SK-N-SH treated with all-trans-retinoic acid at 6 μM for 48 hours (cell line): ENCODE data around the gene SGPP1.

Source experiments
- ATAC-seq: fragments of 200-7000 bp; cut with Tn5 transposase; 3 replicates; pipeline ENCODE4 v1.9.1; 2020; ENCODE audit warnings: mild to moderate bottlenecking, moderate library complexity
- ARNTL ChIP-seq: fragments of 450-650 bp; formaldehyde crosslinking; IDR thresholded peaks from 2 replicates; pipeline ENCODE4 v1.5.0; 2020; ENCODE audit warnings: low read depth, mild to moderate bottlenecking, moderate library complexity, borderline replicate concordance
- BACH2 ChIP-seq: fragments of 250-450 bp; sonication (Bioruptor Pico); IDR thresholded peaks from 2 replicates; pipeline ENCODE4 v1.9.0; 2021; ENCODE audit warnings: mild to moderate bottlenecking, borderline replicate concordance
- ESRRG ChIP-seq: fragments of 250-450 bp; sonication (Bioruptor Pico); IDR thresholded peaks from 2 replicates; pipeline ENCODE4 v1.6.1; 2021; ENCODE audit warnings: mild to moderate bottlenecking
- OSR1 ChIP-seq: fragments of 250-450 bp; sonication (Bioruptor Pico); IDR thresholded peaks from 2 replicates; pipeline ENCODE4 v1.8.0; 2022; ENCODE audit warnings: moderate library complexity, mild to moderate bottlenecking, inconsistent platforms
- PPARA ChIP-seq: fragments of 250-450 bp; sonication (Bioruptor Pico); IDR thresholded peaks from 2 replicates; pipeline ENCODE4 v1.5.0; 2020; ENCODE audit warnings: mild to moderate bottlenecking, borderline replicate concordance
- RARB ChIP-seq: fragments of 250-450 bp; sonication (Bioruptor Pico); IDR thresholded peaks from 2 replicates; pipeline ENCODE4 v1.8.0; 2021; ENCODE audit warnings: mild to moderate bottlenecking, moderate library complexity
- TCF4 ChIP-seq: fragments of 250-450 bp; sonication (Bioruptor Pico); IDR thresholded peaks from 2 replicates; pipeline ENCODE4 v1.8.0; 2021; ENCODE audit warnings: mild to moderate bottlenecking, moderate library complexity, borderline replicate concordance
- TOX ChIP-seq: fragments of 250-450 bp; sonication (Bioruptor Pico); IDR thresholded peaks from 2 replicates; pipeline ENCODE4 v1.8.0; 2021; ENCODE audit warnings: mild to moderate bottlenecking, moderate library complexity, borderline replicate concordance
- TSHZ2 ChIP-seq: fragments of 250-450 bp; sonication (Bioruptor Pico); IDR thresholded peaks from 2 replicates; pipeline ENCODE4 v1.5.0; 2020; ENCODE audit warnings: mild to moderate bottlenecking, moderate library complexity
- ZFP3 ChIP-seq: fragments of 250-450 bp; sonication (Bioruptor Pico); IDR thresholded peaks from 2 replicates; pipeline ENCODE4 v1.5.0; 2020; ENCODE audit warnings: mild to moderate bottlenecking, moderate library complexity
- ZFP30 ChIP-seq: fragments of 450-650 bp; formaldehyde crosslinking; IDR thresholded peaks from 2 replicates; pipeline ENCODE4 v1.5.0; 2022; ENCODE audit warnings: mild to moderate bottlenecking, moderate library complexity
- ZNF565 ChIP-seq: fragments of 450-650 bp; formaldehyde crosslinking; conservative IDR thresholded peaks from 2 replicates; pipeline ENCODE4 v1.5.0; 2020; ENCODE audit warnings: low read depth, mild to moderate bottlenecking, moderate library complexity
- ZNF70 ChIP-seq: fragments of 450-650 bp; formaldehyde crosslinking; IDR thresholded peaks from 2 replicates; pipeline ENCODE4 v1.5.0; 2020; ENCODE audit warnings: mild to moderate bottlenecking, moderate library complexity
- TF ChIP-seq, protein P1 (sequence below): fragments of 250-450 bp; sonication (Bioruptor Pico); IDR thresholded peaks from 2 replicates; pipeline ENCODE4 v1.5.1; 2020; ENCODE audit warnings: low read depth, mild to moderate bottlenecking, moderate library complexity
- TF ChIP-seq, protein P2 (sequence below): fragments of 250-450 bp; sonication (Bioruptor Pico); IDR thresholded peaks from 2 replicates; pipeline ENCODE4 v1.8.0; 2021; ENCODE audit warnings: low read depth, mild to moderate bottlenecking, moderate library complexity, borderline replicate concordance
- TF ChIP-seq, protein P3 (sequence below): fragments of 250-450 bp; sonication (Bioruptor Pico); IDR thresholded peaks from 2 replicates; pipeline ENCODE4 v1.5.1; 2021; ENCODE audit warnings: mild to moderate bottlenecking, moderate library complexity
- TF ChIP-seq, protein P4 (sequence below): fragments of 250-450 bp; sonication (Bioruptor Pico); IDR thresholded peaks from 2 replicates; pipeline ENCODE4 v1.8.0; 2020; ENCODE audit warnings: mild to moderate bottlenecking, moderate library complexity, borderline replicate concordance

SGPP1 gene

DNA sequence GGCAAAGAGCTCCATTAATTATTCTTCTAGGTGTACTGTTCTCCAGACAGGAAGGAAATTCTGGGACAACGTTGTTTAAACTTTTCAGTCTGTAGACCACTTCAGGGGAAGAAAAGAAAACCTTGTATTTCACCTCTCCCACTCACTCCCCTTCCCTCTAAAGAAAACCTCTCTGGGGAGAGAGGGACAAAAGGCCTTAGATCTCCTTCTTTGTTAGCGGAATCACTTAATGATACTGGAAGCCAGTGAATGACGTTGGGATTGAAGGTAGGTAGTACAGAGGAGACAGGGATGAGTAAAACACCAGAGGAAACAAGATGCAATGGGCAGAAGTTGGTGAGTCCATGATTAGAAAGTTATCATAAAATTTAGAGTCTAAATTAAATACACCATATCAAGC lies 38.7 kb upstream of the SGPP1 start:
- ATAC-seq: no peak
- no peak for TF ChIP-seq ZFP3
- TF ChIP-seq ARNTL (CRISPR knock-in tag): no peak
- TF ChIP-seq, protein P1, sequence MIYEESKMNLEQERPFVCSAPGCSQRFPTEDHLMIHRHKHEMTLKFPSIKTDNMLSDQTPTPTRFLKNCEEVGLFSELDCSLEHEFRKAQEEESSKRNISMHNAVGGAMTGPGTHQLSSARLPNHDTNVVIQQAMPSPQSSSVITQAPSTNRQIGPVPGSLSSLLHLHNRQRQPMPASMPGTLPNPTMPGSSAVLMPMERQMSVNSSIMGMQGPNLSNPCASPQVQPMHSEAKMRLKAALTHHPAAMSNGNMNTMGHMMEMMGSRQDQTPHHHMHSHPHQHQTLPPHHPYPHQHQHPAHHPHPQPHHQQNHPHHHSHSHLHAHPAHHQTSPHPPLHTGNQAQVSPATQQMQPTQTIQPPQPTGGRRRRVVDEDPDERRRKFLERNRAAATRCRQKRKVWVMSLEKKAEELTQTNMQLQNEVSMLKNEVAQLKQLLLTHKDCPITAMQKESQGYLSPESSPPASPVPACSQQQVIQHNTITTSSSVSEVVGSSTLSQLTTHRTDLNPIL (CRISPR knock-in tag): no peak
- TF ChIP-seq, protein P2, sequence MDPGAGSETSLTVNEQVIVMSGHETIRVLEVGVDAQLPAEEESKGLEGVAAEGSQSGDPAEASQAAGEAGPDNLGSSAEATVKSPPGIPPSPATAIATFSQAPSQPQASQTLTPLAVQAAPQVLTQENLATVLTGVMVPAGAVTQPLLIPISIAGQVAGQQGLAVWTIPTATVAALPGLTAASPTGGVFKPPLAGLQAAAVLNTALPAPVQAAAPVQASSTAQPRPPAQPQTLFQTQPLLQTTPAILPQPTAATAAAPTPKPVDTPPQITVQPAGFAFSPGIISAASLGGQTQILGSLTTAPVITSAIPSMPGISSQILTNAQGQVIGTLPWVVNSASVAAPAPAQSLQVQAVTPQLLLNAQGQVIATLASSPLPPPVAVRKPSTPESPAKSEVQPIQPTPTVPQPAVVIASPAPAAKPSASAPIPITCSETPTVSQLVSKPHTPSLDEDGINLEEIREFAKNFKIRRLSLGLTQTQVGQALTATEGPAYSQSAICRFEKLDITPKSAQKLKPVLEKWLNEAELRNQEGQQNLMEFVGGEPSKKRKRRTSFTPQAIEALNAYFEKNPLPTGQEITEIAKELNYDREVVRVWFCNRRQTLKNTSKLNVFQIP (CRISPR knock-in tag): no peak
- no peak for TF ChIP-seq BACH2 (CRISPR knock-in tag)
- TF ChIP-seq ZNF70: no peak
- no peak for TF ChIP-seq RARB (CRISPR knock-in tag)
- no peak for TF ChIP-seq OSR1
- no peak for TF ChIP-seq ZFP30 (CRISPR knock-in tag)
- no peak for TF ChIP-seq TOX (CRISPR knock-in tag)
- no peak for TF ChIP-seq PPARA (CRISPR knock-in tag)
- TF ChIP-seq TSHZ2 (CRISPR knock-in tag): no peak
- TF ChIP-seq, all 23 proteins: peak for 0

DNA sequence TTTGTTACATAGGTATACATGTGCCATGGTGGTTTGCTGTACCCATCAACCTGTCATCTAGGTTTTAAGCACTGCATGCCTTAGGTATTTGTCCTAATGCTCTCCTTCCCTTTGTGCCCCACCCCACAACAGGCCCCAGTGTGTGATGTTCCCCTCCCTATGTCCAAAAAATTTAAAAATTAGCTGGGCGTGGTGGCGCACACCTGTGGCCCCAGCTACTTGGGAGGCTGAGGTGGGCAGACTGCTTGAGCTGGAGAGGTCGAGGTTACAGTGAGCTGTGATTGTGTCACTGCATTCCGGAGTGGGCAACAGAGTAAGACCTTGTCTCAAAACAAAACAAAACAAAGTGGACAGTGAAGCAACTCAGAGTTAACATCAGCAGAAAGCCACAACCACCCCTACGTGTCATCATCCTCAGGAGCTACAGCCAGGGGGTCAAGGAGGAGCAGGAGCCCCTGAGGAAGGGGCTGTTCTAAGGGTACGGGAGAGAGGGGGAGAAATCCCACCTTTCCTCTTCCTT lies 36.8 kb upstream of the SGPP1 start:
- TF ChIP-seq TCF4 (CRISPR knock-in tag): no peak
- no peak for TF ChIP-seq OSR1
- no peak for TF ChIP-seq PPARA (CRISPR knock-in tag)
- TF ChIP-seq BACH2 (CRISPR knock-in tag): no peak
- no peak for TF ChIP-seq ZFP30 (CRISPR knock-in tag)
- TF ChIP-seq, protein P1 (CRISPR knock-in tag): no peak
- no peak for ATAC-seq

GRCh38 chr14:63764103-63764502 lies 36.2 kb upstream of the SGPP1 start:
- TF ChIP-seq ZNF565 (no peak), TSHZ2 (CRISPR knock-in tag) (no peak), OSR1 (no peak), PPARA (CRISPR knock-in tag) (no peak), ESRRG (CRISPR knock-in tag) (no peak), BACH2 (CRISPR knock-in tag) (no peak), ZFP3 (no peak), ZFP30 (CRISPR knock-in tag) (no peak), ARNTL (CRISPR knock-in tag) (no peak)
- TF ChIP-seq, protein P3, sequence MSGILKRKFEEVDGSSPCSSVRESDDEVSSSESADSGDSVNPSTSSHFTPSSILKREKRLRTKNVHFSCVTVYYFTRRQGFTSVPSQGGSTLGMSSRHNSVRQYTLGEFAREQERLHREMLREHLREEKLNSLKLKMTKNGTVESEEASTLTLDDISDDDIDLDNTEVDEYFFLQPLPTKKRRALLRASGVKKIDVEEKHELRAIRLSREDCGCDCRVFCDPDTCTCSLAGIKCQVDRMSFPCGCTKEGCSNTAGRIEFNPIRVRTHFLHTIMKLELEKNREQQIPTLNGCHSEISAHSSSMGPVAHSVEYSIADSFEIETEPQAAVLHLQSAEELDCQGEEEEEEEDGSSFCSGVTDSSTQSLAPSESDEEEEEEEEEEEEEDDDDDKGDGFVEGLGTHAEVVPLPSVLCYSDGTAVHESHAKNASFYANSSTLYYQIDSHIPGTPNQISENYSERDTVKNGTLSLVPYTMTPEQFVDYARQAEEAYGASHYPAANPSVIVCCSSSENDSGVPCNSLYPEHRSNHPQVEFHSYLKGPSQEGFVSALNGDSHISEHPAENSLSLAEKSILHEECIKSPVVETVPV (CRISPR knock-in tag): no peak
- TF ChIP-seq, protein P4, sequence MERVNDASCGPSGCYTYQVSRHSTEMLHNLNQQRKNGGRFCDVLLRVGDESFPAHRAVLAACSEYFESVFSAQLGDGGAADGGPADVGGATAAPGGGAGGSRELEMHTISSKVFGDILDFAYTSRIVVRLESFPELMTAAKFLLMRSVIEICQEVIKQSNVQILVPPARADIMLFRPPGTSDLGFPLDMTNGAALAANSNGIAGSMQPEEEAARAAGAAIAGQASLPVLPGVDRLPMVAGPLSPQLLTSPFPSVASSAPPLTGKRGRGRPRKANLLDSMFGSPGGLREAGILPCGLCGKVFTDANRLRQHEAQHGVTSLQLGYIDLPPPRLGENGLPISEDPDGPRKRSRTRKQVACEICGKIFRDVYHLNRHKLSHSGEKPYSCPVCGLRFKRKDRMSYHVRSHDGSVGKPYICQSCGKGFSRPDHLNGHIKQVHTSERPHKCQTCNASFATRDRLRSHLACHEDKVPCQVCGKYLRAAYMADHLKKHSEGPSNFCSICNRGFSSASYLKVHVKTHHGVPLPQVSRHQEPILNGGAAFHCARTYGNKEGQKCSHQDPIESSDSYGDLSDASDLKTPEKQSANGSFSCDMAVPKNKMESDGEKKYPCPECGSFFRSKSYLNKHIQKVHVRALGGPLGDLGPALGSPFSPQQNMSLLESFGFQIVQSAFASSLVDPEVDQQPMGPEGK (CRISPR knock-in tag): no peak
- no peak for ATAC-seq
